HUES6 (cell line): Measurements from ENCODE around the gene MAD1L1.

Source experiments
- H3K27ac ChIP-seq: 2 replicates; pipeline ENCODE4 v1.7.0; 2013; ENCODE audit warnings: low read depth, mild to moderate bottlenecking, low read length, inconsistent platforms
- H3K27me3 ChIP-seq: 2 replicates; pipeline ENCODE4 v1.6.1; 2013; ENCODE audit warnings: low read length; ENCODE audit not compliant: control insufficient read depth, insufficient read depth
- H3K36me3 ChIP-seq: 2 replicates; pipeline ENCODE4 v1.6.1; 2013; ENCODE audit warnings: low read length; ENCODE audit not compliant: control insufficient read depth, insufficient read depth
- H3K4me1 ChIP-seq: 2 replicates; pipeline ENCODE4 v1.6.1; 2013; ENCODE audit warnings: low read length; ENCODE audit not compliant: control insufficient read depth, insufficient read depth
- H3K4me3 ChIP-seq: 2 replicates; pipeline ENCODE4 v1.5.1; 2013; ENCODE audit warnings: low read depth, low read length
- H3K9ac ChIP-seq: one replicate; pipeline ENCODE4 v1.6.1; 2013; ENCODE audit warnings: mild to moderate bottlenecking, low read length
- H3K9me3 ChIP-seq: 2 replicates; pipeline ENCODE4 v1.6.1; 2013; ENCODE audit warnings: low read depth, low read length; ENCODE audit not compliant: control insufficient read depth, insufficient read depth

MAD1L1 gene

GRCh38 chr7:2104716-2105115 is 128.0 kb downstream of the MAD1L1 start:
- Histone ChIP-seq H3K36me3 (no peaks in the 10 kb centered on the region), H3K4me3 (no peak overlapping the region), H3K4me1 (peaks cover 53% of the 10 kb centered on the region), H3K9me3 (no peaks in the 10 kb centered on the region), H3K27me3 (no peaks in the 10 kb centered on the region), H3K9ac (peak overlapping the region; percentile 6), H3K27ac (no peak overlapping the region)

- H3K9me3 ChIP-seq: no peaks in the 10 kb centered on the region
- peak overlapping the region; percentile 37; the same call in 1 of the 2 replicates for H3K27ac ChIP-seq
- H3K9ac ChIP-seq: peak overlapping the region; percentile 6
- H3K4me1 ChIP-seq: peaks cover 50% of the 10 kb centered on the region
- no peak overlapping the region for H3K4me3 ChIP-seq
- H3K36me3 ChIP-seq: no peaks in the 10 kb centered on the region
- no peaks in the 10 kb centered on the region for H3K27me3 ChIP-seq
These were observed 128.5 kb downstream of the MAD1L1 start for GRCh38 chr7:2104107-2104710.

GRCh38 chr7:2103071-2103898 is 129.5 kb downstream of the MAD1L1 start:
- Histone ChIP-seq H3K27me3 (no peaks in the 10 kb centered on the region), H3K4me3 (no peak overlapping the region), H3K36me3 (no peaks in the 10 kb centered on the region), H3K27ac (peak overlapping the region; percentile 37; the same call in 1 of the 2 replicates), H3K9me3 (no peaks in the 10 kb centered on the region), H3K4me1 (peaks cover 41% of the 10 kb centered on the region), H3K9ac (no peak overlapping the region)

GRCh38 chr7:2102375-2102723 is 130.4 kb downstream of the MAD1L1 start:
- H3K4me1 ChIP-seq: peaks cover 38% of the 10 kb centered on the region
- no peak overlapping the region for H3K27ac ChIP-seq

GRCh38 chr7:2101630-2102374 is 130.9 kb downstream of the MAD1L1 start:
- H3K4me1 ChIP-seq: peaks cover 33% of the 10 kb centered on the region
- H3K9ac ChIP-seq: no peak overlapping the region
- H3K27ac ChIP-seq: no peak overlapping the region
- H3K9me3 ChIP-seq: no peaks in the 10 kb centered on the region
- H3K27me3 ChIP-seq: no peaks in the 10 kb centered on the region
- H3K4me3 ChIP-seq: no peak overlapping the region
- H3K36me3 ChIP-seq: no peaks in the 10 kb centered on the region

More at GRCh38 chr7:2102375-2102723, 130.4 kb downstream of the MAD1L1 start:
- no peak overlapping the region for H3K9ac ChIP-seq
- no peaks in the 10 kb centered on the region for H3K36me3 ChIP-seq
- H3K4me3 ChIP-seq: no peak overlapping the region
- H3K9me3 ChIP-seq: no peaks in the 10 kb centered on the region
- no peaks in the 10 kb centered on the region for H3K27me3 ChIP-seq

- Histone ChIP-seq H3K4me3 (no peak overlapping the region), H3K36me3 (no peaks in the 10 kb centered on the region), H3K4me1 (peaks cover 22% of the 10 kb centered on the region), H3K9ac (no peak overlapping the region), H3K9me3 (no peaks in the 10 kb centered on the region), H3K27ac (no peak overlapping the region; the same call in 1 of the 2 replicates), H3K27me3 (no peaks in the 10 kb centered on the region)
These were observed 132.2 kb downstream of the MAD1L1 start for GRCh38 chr7:2100278-2101208.

GRCh38 chr7:2099048-2099957 is 133.4 kb downstream of the MAD1L1 start:
- Histone ChIP-seq H3K9ac (no peak overlapping the region), H3K4me3 (no peak overlapping the region), H3K36me3 (no peaks in the 10 kb centered on the region), H3K27me3 (no peaks in the 10 kb centered on the region), H3K4me1 (peaks cover 10% of the 10 kb centered on the region; the same call in 1 of the 2 replicates), H3K9me3 (no peaks in the 10 kb centered on the region), H3K27ac (no peak overlapping the region; the same call in 1 of the 2 replicates)

- Histone ChIP-seq H3K27me3 (no peaks in the 10 kb centered on the region), H3K9me3 (no peaks in the 10 kb centered on the region), H3K4me3 (no peak overlapping the region), H3K27ac (no peak overlapping the region), H3K9ac (no peak overlapping the region), H3K4me1 (peaks cover 3% of the 10 kb centered on the region; the same call in 1 of the 2 replicates), H3K36me3 (peaks cover 3% of the 10 kb centered on the region; the same call in 1 of the 2 replicates)
These were observed 134.2 kb downstream of the MAD1L1 start for GRCh38 chr7:2098496-2098895.

GRCh38 chr7:2098056-2098455 is 134.7 kb downstream of the MAD1L1 start:
- Histone ChIP-seq H3K4me1 (peaks cover 3% of the 10 kb centered on the region; the same call in 1 of the 2 replicates), H3K27ac (0 out of 2 replicates have a peak overlapping the region, but pooled peaks have one; percentile 7), H3K9me3 (no peaks in the 10 kb centered on the region), H3K9ac (no peak overlapping the region), H3K4me3 (no peak overlapping the region), H3K27me3 (no peaks in the 10 kb centered on the region), H3K36me3 (peaks cover 3% of the 10 kb centered on the region; the same call in 1 of the 2 replicates)
